GM12892 (cell line): Measurements from ENCODE around the gene FAM83F.

Source experiments
- POLR2A ChIP-seq: IDR thresholded peaks from 2 replicates; pipeline ENCODE4 v1.6.1; 2011; ENCODE audit warnings: low read depth, low read length, control low read depth
- POLR2AphosphoS5 ChIP-seq: IDR thresholded peaks from 2 replicates; pipeline ENCODE4 v1.6.1; 2011; ENCODE audit warnings: low read depth, low read length, control low read depth

- TF ChIP-seq POLR2A (no peak), POLR2AphosphoS5 (no peak)
Measured at GRCh38 chr22:39995393-39996252, 869 bp downstream of the FAM83F start.
